Right lobe of liver (tissue), 4 donors: ENCODE measurements around the gene THEM4.

Experiments
- CTCF ChIP-seq, 4 donors: fragments of 200-600 bp in 3 of 4; fragments of 450-650 bp in 1 of 4; IDR thresholded peaks; one replicate each; pipeline versions ENCODE4 v1.5.1 to v1.8.0; 2016 to 2022; ENCODE audit warnings: antibody characterized with exemption in 4 of 4, mild to moderate bottlenecking in 2 of 4
- POLR2A ChIP-seq: fragments of 450-650 bp; IDR thresholded peaks from one replicate; pipeline ENCODE4 v1.6.1; 2017; ENCODE audit warnings: antibody characterized with exemption, mild to moderate bottlenecking
- donor health status: DM: no; HTN: no; CAD: no.
- donor health status: DM: no; HTN: no; CAD: no.
- donor health status: DM: no; HTN: yes; CAD: no.

DNA sequence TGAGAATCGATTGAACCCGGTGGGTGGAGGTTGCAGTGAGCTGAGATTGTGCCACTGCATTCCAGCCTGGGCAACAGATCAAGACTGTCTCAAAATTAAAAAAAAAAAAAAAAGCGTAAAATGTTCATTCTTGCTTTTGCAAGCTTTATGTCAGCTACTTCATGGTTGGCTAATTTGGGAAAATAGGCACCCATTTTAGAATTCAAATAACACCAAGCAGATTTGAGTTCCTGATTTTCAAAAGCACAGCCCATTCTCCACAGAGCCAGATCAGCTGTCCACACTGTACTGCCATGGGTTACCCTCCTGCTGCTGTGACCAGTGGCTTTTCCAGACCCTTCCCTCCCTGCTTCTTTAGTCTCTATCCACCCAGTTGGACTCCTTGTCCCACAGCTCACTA is 60.2 kb downstream of the THEM4 start:
- no peak for TF ChIP-seq CTCF (IDR thresholded peaks at IDR 0.05)
- no peak for TF ChIP-seq POLR2A
